Measurements from ENCODE around the gene NUP43.
"Not testable (repeated sequence)": the region's sequence is repeated elsewhere in the genome, so short reads cannot be mapped to it uniquely, and the experiment has no call there.

NUP43 gene

DNA sequence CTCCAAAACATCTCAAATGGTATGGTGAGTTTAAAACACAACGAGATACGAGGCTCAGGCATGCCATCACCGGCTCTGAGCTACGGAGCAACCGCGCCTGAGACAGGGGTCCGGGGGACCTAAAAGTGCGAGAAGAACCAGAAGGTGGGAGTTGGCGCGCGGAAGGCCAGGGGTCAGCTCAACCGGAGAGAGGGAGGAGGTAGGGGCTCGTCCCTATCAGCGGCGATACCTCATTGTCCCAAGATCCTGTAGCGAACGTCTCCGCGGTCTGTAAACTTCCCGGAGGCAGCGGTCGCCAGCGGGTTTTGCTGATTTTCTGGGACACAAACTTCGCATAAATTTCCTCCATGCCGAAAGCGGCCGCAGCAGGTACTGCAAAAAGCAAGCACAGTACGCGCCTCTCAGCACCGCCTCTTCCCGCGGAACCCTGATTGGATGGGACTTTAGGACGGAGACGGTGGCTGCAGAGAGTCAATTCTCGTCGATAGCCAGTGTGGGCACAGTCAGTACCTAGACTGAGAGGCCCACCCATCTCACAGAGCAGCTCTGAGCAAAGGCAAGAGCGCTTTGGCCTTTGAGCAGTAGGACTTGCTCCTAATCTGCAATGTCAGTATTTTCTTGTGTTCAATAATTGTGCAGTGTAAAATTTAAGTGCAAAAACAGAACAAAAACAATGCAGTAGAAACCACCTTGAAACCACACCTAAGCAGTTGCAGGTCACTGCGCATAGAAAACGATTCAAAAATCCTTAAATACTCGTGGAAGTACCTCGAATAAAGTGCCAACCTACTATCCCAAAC, at the start of gene NUP43:
NUP43 (minus strand) TSS at position 383 of the 800 bp plus-strand sequence; CDS start at position 349, 34 bp downstream.
- DNase-seq = peak; percentile 96

- no peak for DNase-seq
Measured at GRCh38 chr6:149783551-149783950, 37.2 kb upstream of the NUP43 start.

GRCh38 chr6:149782337-149782736, 36.0 kb upstream of the NUP43 start:
- DNase-seq = no peak

DNA sequence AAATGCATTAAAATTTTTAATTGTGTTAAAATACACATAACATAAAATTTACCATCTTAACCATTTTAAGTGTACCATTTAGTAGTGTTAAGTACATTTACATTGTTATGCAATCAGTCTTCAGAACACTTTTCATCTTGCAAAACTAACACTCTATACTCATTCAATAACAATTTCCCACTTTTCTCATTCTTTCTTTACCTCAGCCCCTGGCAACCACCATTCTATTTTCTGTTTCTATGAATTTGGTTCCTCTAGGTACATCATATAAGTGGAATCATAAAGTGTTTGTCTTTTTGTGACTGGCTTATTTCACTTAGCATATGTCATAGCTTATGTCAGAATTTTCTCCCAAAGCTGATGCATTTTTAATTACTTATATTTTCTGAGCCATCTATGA, 35.4 kb upstream of the NUP43 start:
- DNase-seq = no peak

GRCh38 chr6:149779644-149779963, 33.3 kb upstream of the NUP43 start:
- DNase-seq = no peak

DNA sequence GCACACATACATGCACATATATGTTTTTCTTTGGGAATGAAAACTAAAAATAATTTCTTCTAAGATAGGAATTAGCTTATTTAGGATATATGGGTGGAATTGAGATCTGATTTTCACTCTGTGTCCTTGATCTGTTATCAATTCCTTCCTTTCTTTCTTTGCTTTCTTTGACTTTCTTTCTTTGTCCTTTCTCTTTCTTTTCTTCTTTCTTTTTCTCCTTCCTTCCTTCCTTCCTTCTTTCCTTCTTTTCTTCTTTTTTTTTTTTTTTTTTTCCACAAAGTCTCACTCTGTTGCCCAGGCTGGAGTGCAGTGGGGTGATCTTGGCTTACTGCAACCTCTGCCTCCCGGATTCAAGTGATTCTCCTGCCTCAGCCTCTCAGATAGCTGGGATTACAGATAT, 31.3 kb upstream of the NUP43 start:
- no peak for DNase-seq

DNA sequence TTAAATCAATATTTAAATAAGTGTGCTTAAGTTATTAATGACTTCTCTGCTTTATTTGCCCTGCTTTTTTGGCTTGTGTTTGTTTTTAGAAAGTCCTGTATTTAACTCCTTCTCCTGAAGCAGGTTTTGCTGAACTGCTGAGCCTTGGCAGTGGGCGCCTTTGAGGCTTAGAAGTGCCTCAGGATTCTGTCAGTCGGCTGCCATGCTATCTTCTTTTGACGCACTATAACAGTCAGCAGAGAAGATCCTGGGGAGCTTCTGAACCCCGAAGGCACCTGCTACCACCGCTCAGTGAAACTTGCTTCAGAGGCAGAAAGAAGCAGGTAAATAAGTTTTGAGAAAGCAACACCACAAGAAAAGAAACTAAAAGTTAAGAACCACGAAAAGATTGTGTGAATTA, 25.6 kb upstream of the NUP43 start:
- no peak for DNase-seq

DNA sequence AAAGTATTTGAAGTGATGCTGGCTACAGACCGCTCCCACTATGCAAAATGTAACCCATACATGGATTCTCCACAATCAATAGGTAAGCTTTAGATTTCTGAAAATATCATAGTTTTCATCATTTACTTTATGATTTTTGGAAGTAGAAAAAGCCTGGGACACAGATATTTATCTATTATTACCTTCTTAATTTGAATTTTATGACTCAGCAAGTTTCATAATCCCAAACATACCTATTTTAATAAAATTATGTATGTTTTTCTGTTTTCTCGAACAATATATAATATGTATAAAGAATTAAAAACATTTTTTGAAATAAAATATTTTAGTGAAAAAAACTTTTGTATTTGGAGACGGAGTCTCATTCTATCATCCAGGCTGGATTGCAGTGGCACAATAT, 24.9 kb upstream of the NUP43 start:
- DNase-seq = no peak

GRCh38 chr6:149769676-149770075, 23.3 kb upstream of the NUP43 start:
- no peak for DNase-seq

DNA sequence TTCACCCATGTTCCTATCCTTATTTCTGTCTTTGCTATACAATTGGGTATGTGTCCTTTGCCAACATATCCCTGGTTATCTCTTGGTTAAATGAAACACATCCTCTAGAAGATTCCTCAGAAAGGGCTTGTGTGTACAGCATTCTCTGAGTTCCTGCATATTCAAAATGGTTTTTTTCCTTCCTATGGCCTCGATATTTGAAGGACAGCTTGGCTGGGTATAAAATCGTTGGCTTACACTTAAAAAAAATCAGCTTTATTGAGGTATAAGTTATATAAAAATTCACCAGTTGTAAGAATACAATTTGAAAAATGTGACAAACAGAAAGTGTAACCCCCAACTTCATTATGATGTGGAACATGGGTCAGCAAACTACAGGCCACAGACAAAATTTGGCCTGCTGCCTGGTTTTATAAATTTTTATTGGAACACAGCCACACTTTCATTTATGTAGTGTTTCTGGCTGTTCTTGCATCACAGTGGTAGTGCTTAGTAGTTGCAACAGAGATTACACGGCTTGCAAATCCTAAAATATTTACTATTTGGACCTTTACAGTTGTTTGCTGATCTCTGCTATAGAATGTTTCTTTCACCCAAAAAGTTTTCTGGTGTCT, 19.9 kb upstream of the NUP43 start:
- DNase-seq = no peak

DNA sequence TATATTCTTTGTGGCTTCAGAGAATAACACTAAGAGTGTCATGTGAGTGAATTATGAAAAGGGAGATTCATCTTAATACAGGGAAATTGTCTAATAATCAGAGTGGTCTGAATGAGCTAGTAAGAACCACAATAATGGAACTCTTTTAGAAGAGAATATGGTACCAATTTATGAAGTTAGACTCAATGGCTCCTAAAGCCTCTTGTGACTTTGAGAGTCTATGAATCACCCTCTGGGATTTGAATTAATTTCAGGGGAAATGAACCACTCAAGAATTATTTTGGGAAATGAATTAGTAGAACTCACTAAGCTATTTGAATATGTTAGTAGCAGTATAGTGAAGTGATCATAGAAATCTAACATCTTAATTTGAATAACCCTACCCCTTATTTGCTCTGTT, 17.5 kb upstream of the NUP43 start:
- DNase-seq = no peak

- no peak for DNase-seq
Measured at GRCh38 chr6:149761438-149761837, 15.1 kb upstream of the NUP43 start.

- DNase-seq = no peak
Measured at GRCh38 chr6:149756261-149756636, 9.9 kb upstream of the NUP43 start.

- DNase-seq = no peak
Measured at GRCh38 chr6:149755300-149756260, 9.3 kb upstream of the NUP43 start.

DNA sequence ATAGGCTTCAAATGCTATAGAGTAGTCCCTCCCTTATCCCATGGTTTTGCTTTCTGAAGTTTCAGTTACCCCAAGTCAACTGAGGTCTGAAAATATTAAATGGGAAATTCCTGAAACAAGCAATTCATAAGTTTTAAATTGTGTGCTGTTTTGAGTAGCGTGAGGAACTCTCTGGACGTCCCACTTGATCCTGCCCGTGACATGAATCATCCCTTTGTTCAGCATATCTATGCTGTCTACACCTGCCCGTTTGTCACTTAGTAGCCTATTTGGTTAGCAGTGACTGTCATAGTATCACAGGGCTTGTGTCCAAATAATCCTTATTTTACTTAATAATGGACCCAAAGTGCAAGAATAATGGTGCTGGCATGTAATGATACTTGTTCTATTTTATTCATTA, 8.2 kb upstream of the NUP43 start:
- DNase-seq = no peak

GRCh38 chr6:149753374-149753637, 7.0 kb upstream of the NUP43 start:
- not testable (repeated sequence) for DNase-seq

GRCh38 chr6:149752600-149753373, 6.5 kb upstream of the NUP43 start:
- DNase-seq = no peak

- DNase-seq = not testable (repeated sequence)
Measured at GRCh38 chr6:149751920-149752319, 5.6 kb upstream of the NUP43 start.

- no peak for DNase-seq
Measured at GRCh38 chr6:149751239-149751638, 4.9 kb upstream of the NUP43 start.

DNA sequence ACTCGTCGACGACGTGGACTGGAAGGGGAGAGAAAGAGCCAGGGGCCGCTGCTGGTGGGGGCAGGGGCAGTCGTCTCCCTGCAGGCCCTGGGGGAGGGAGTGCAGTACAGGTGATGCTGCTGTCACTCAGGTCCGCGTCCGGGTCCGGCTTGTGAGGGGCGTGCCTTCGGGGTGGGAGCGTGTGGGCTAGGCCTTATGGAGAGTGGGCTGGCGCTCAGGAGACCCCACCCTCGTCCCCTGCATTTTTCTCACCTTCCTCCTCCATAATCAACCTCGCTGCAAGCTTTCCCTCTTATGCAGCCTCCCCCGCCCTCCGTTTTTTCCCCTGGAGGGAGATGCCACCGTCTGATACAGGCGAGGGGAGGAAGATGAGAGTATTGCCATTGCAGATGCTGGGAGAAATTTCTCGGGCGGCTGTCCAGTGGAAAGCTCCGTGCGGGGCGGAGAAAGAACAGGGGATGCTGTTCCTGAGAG, 3.8 kb upstream of the NUP43 start:
- peak; percentile 81 for DNase-seq

DNA sequence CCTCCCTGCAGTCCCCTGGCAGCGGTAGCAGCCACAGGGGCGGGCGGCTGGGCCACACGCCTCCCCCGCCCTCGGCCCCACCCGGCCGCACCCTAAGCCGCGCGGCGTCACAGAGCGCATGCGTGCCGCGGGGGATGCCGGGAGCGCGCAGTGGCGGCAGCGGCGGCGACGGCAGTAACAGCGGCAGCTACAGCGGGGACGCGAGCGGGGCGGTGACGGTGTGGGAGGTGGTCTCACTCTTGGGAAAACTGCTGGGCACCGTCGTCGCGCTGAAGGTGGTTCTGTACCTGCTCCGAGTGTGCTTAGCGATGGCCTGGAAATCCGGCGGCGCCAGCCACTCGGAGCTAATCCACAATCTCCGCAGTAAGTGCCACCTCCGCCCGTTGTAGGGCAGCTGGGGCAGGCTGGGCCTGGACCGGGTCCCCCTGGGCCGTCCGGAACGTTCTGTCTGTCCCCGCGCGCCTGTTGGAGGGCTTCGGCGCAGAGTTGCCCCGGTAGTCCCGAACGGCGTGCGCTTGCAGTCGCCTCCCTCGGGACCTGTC, 3.3 kb upstream of the NUP43 start, which contains the start of gene PCMT1:
PCMT1 (plus strand) TSS at position 148 of the 542 bp plus-strand sequence; CDS start at position 309, 161 bp downstream.
- DNase-seq = peak; percentile 94

DNA sequence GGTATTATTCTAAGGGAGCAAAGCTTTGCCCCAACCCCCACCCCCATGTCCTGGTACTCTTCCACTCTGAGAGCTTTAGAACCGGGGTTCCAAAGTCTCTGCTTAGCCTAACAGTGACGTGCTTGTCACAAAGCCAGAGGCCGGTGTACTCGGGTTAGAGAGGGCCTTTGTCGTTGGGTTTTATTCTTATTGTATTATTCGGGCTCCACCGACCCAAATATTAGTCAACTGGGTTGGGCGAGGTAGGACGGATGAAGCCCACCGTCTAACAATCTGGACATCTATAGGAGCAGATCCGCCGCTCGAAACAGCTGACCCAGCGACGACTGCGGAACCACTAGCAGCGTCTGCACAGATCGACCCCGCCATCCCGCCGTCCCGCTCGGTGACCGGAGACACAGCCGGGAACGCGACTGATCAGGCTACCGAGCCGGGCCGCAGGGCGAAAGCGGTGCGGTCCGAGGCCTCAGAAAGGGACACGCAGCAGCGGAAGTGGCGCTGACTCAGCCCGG, 2.8 kb upstream of the NUP43 start:
- DNase-seq = not testable (repeated sequence)
